ENCODE results near the gene NPLOC4.

The NPLOC4 gene

GRCh38 chr17:81582749-81583148 is 54.2 kb downstream of the NPLOC4 start:
- peak; percentile 39 for DNase-seq

- no peak for DNase-seq
Measured at GRCh38 chr17:81582341-81582740, 54.6 kb downstream of the NPLOC4 start.

- DNase-seq: no peak
Measured at GRCh38 chr17:81581758-81582157, 55.2 kb downstream of the NPLOC4 start.

- DNase-seq: no peak
Measured at GRCh38 chr17:81580481-81580880, 56.4 kb downstream of the NPLOC4 start.

- no peak for DNase-seq
Measured at GRCh38 chr17:81579821-81580321, 57.0 kb downstream of the NPLOC4 start.

GRCh38 chr17:81579298-81579697 is 57.6 kb downstream of the NPLOC4 start:
- DNase-seq: no peak

- DNase-seq: no peak
Measured at GRCh38 chr17:81578561-81579225, 58.2 kb downstream of the NPLOC4 start.

GRCh38 chr17:81578038-81578441 is 58.9 kb downstream of the NPLOC4 start:
- DNase-seq: no peak

GRCh38 chr17:81577278-81578000 is 59.5 kb downstream of the NPLOC4 start:
- DNase-seq: no peak

GRCh38 chr17:81576621-81577277 is 60.2 kb downstream of the NPLOC4 start:
- DNase-seq: no peak

GRCh38 chr17:81575836-81576235 is 61.1 kb downstream of the NPLOC4 start:
- DNase-seq: no peak

GRCh38 chr17:81574643-81574956 is 62.3 kb downstream of the NPLOC4 start:
- DNase-seq: no peak

- DNase-seq: no peak
Measured at GRCh38 chr17:81573794-81574642, 62.9 kb downstream of the NPLOC4 start.

- DNase-seq: no peak
Measured at GRCh38 chr17:81572563-81573168, 64.2 kb downstream of the NPLOC4 start.

GRCh38 chr17:81570964-81571363 is 65.9 kb downstream of the NPLOC4 start:
- no peak for DNase-seq

GRCh38 chr17:81569986-81570514 is 66.9 kb downstream of the NPLOC4 start:
- DNase-seq: no peak

GRCh38 chr17:81568416-81568815 is 68.5 kb downstream of the NPLOC4 start:
- DNase-seq: no peak

GRCh38 chr17:81567191-81567590 is 69.7 kb downstream of the NPLOC4 start:
- DNase-seq: no peak

GRCh38 chr17:81566461-81567126 is 70.3 kb downstream of the NPLOC4 start:
- DNase-seq: peak; percentile 89

GRCh38 chr17:81565231-81565630 is 71.7 kb downstream of the NPLOC4 start:
- DNase-seq: no peak

- no peak for DNase-seq
Measured at GRCh38 chr17:81564778-81565177, 72.1 kb downstream of the NPLOC4 start.
